GM08714 (cell line): ENCODE results near the gene ARID1A.
"Not testable (repeated sequence)": the region's sequence is repeated elsewhere in the genome, so short reads cannot be mapped to it uniquely, and the experiment has no call there.

Experiments used
- H3K4me3 ChIP-seq: fragments of 200-500 bp; sonication (Bioruptor generic); 2 replicates; pipeline ENCODE4 v1.5.1; 2014; ENCODE audit warnings: mild to moderate bottlenecking, low read length, inconsistent platforms
- ZNF274 ChIP-seq: IDR thresholded peaks from 2 replicates; pipeline ENCODE4 v1.6.1; 2012; ENCODE audit warnings: mild to moderate bottlenecking, low read depth, low read length

Gene ARID1A

DNA sequence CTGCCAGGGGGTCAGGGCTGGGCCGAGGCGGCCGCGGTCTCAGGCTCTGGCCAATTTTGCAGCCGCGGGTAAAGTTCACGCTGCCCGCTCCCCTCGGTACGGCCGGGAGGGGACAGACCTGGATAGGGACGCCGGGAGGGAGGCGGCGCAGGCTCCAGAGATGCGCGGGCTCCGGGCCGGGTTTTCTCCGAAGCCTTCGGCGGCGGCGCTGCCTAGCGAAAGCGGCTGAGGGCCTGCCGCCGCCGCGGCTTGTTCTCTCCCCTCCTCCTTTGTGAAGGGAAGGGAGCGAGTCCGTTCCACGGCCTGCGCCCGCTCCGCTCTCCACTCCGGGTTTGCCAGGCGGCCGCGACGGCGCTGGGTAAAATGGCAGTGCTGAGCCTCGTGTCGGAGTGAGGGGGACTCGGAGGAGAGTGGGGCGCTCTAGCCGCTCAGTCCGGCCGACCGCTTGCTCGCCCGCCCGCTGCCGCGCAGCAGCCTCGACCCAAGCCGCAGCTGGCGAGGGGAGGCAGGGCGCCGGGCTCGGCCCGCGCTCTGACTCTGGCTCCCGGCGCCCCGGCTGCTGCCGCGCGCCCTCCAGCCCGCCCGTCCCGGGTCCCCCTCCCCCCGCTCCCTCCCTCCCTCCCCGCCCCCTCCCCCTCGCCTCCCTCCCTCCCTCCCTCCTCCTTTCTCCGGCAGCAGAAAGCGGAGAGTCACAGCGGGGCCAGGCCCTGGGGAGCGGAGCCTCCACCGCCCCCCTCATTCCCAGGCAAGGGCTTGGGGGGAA, at the start of gene ARID1A:
ARID1A (plus strand) TSS at position 660 of the 763 bp plus-strand sequence. CDS start 389 bp downstream, outside the sequence.
- no peak for TF ChIP-seq ZNF274
- peak within 1 kb of the TSS; percentile 86 for H3K4me3 ChIP-seq

- TF ChIP-seq ZNF274: no peak
- H3K4me3 ChIP-seq: no peak overlapping the region
Observed at GRCh38 chr1:26664802-26665201, 31.0 kb upstream of the ARID1A start.

DNA sequence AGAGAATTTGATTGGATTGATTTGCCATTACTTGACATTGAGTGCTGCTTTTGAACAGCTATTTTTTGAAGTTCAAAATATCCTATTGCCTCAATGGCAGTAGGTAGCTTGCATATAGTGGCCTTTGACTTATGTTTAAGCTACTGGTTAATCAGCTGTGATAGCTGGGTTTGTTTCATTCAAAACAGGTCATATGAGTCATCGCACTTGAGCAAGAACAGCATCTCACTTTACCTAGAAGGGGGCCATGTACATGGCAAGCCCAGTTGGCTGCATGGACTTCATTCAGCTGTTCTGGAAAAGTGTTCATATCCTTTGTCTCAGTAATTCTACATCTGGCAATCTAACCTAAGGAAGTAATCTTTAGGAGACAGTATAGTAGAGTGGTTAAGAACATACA, 29.0 kb upstream of the ARID1A start:
- TF ChIP-seq ZNF274: no peak
- H3K4me3 ChIP-seq: no peak overlapping the region

- H3K4me3 ChIP-seq: not testable (repeated sequence)
Observed at GRCh38 chr1:26668106-26668786, 27.6 kb upstream of the ARID1A start.

DNA sequence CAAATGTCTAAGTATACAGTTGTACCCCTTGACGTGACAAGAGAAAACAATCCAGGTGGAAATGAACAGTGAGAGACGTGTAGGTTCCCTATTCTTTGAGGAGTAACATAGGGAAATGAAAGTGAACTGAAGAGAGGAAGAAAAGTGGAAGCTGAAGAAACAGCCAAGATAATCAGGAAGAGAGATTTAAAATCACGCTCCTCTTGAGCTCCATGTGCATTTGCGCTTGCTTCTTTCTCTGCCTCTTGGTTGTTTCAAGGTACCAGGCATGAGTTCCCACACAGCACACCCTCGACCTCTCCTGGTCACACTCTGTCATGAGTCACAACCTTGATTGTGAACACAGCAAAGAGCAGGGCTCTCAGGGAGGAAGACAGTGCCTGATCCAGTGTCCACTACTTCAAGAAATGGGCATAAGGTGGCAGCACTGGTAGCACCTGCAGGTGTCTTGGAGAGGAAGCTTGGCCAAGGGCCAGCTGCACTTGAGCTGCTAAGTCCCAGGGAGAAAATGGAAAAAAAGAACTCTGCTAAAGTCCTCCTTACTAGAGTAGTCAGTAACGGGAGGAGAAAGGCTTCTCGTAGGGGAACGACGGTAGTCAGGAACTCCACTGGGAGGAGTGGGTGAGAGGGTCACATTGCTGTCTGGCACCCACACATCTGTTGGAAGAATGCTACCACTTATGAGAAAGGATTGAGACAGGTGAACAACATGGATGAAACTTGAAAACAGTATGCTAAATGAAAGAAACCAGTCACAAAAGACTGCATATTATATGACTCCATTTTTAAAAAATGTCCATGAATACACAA, 18.3 kb upstream of the ARID1A start:
- H3K4me3 ChIP-seq: no peak overlapping the region
- no peak for TF ChIP-seq ZNF274

GRCh38 chr1:26684763-26685508, 10.9 kb upstream of the ARID1A start:
- no peak for TF ChIP-seq ZNF274
- no peak overlapping the region for H3K4me3 ChIP-seq

- no peak for TF ChIP-seq ZNF274
- no peak overlapping the region for H3K4me3 ChIP-seq
Observed at GRCh38 chr1:26686795-26687194, 9.0 kb upstream of the ARID1A start.

- no peak for TF ChIP-seq ZNF274
- H3K4me3 ChIP-seq: no peak overlapping the region
Observed at GRCh38 chr1:26689504-26689903, 6.3 kb upstream of the ARID1A start.

- no peak for TF ChIP-seq ZNF274
Observed at GRCh38 chr1:26690157-26690556, 5.7 kb upstream of the ARID1A start.

DNA sequence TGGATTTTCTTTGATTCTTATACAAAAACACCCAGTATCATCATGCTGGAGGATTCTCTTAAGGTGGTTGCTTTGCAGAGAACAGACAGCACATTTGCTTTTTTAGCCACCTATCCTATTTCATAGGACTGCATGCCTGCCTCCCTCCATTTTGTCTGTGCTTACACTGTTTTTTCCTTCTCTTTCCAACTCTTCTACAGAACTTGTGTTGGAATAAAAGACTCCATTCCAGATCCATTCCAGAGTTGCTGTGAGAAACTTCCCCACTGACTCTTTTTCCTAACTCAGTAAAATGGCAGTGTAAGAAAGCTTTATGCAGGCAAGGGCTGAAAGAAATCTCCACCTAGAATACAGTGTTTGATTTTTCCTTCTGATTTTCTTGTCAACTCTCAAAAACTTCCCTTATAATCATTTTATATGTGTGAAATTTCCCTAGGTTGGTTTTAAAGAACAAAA, 5.2 kb upstream of the ARID1A start:
- no peak overlapping the region for H3K4me3 ChIP-seq
- no peak for TF ChIP-seq ZNF274

More at GRCh38 chr1:26690157-26690556, 5.7 kb upstream of the ARID1A start:
- no peak overlapping the region for H3K4me3 ChIP-seq

- peak overlapping the region; percentile 72 for H3K4me3 ChIP-seq
- no peak for TF ChIP-seq ZNF274
Observed at GRCh38 chr1:26692211-26692792, 3.5 kb upstream of the ARID1A start.

- peak overlapping the region; percentile 72 for H3K4me3 ChIP-seq
- no peak for TF ChIP-seq ZNF274
Observed at GRCh38 chr1:26692793-26693490, 2.9 kb upstream of the ARID1A start.
